ENCODE measurements around the gene CYB561A3. TPM values are rescaled to one million over a fixed set of nuclear protein-coding genes. Genes with fewer than 3 reads are reported as not detected.

Gene CYB561A3
- total RNA-seq, 1 donor from 2014 or later, result 34.9 TPM

DNA sequence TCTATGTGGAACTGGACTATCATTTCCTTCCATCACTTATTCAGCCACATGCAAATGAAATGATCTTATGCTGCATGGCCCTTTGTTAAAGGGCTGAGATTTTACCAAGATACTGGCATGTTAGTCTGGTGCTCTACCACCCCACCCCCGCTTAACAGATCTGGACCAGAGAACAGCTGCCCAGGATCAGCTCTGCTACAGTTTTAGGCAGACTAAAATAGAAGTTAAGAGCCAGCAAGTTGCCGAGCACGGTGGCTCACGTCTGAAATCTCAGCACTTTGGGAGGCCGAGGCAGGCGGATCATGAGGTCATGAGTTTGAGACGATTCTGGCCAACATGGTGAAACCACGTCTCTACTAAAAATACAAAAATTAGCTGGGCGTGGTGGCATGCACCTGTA, 33.3 kb downstream of the CYB561A3 start:
- no peak overlapping the region for H3K4me3 Mint-ChIP-seq
- H3K27ac Mint-ChIP-seq, result peak overlapping the region; percentile 39
- no peaks in the 10 kb centered on the region for H3K27me3 Mint-ChIP-seq
- no peak for DNase-seq (ENCODE audit: extremely low spot score, unreplicated experiment)
- no peaks in the 10 kb centered on the region for H3K9me3 Mint-ChIP-seq
- H3K4me1 Mint-ChIP-seq (ENCODE audit: unreplicated experiment), result peaks cover 26% of the 10 kb centered on the region
- TF ChIP-seq, protein P1, sequence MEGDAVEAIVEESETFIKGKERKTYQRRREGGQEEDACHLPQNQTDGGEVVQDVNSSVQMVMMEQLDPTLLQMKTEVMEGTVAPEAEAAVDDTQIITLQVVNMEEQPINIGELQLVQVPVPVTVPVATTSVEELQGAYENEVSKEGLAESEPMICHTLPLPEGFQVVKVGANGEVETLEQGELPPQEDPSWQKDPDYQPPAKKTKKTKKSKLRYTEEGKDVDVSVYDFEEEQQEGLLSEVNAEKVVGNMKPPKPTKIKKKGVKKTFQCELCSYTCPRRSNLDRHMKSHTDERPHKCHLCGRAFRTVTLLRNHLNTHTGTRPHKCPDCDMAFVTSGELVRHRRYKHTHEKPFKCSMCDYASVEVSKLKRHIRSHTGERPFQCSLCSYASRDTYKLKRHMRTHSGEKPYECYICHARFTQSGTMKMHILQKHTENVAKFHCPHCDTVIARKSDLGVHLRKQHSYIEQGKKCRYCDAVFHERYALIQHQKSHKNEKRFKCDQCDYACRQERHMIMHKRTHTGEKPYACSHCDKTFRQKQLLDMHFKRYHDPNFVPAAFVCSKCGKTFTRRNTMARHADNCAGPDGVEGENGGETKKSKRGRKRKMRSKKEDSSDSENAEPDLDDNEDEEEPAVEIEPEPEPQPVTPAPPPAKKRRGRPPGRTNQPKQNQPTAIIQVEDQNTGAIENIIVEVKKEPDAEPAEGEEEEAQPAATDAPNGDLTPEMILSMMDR (conservative IDR thresholded peaks at IDR 0.05), result no peak
- H3K36me3 Mint-ChIP-seq, result peaks cover 37% of the 10 kb centered on the region

DNA sequence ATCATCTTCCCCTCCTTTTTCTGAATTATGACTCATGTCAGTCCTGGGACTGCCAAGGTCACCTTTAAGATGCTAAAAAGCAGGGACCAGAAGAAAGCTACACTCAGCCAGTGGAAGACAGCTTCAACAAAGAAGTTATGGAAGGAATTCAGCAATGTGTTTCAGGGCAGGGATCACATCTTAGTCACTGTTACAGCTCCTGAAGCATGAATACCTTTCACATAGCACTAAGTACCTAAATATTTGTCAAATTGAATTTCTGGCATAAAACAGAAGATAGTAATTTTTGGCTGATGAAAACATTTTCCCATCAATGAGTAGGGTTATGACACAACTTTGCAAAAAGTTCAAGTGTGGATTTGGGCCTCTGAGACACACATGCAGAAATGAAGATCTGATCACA, 34.0 kb downstream of the CYB561A3 start:
- no peaks in the 10 kb centered on the region for H3K27me3 Mint-ChIP-seq
- H3K36me3 Mint-ChIP-seq, result peaks cover 39% of the 10 kb centered on the region
- peaks cover 25% of the 10 kb centered on the region for H3K4me1 Mint-ChIP-seq (ENCODE audit: unreplicated experiment)
- TF ChIP-seq, protein P1 (conservative IDR thresholded peaks at IDR 0.05), result no peak
- H3K27ac Mint-ChIP-seq, result peak overlapping the region; percentile 15
- DNase-seq (ENCODE audit: extremely low spot score, unreplicated experiment), result no peak
- no peaks in the 10 kb centered on the region for H3K9me3 Mint-ChIP-seq
- no peak overlapping the region for H3K4me3 Mint-ChIP-seq

- no peaks in the 10 kb centered on the region for H3K9me3 Mint-ChIP-seq
- TF ChIP-seq, protein P1 (conservative IDR thresholded peaks at IDR 0.05), result no peak
- peak overlapping the region; percentile 72 for H3K27ac Mint-ChIP-seq
- H3K27me3 Mint-ChIP-seq, result no peaks in the 10 kb centered on the region
- peak overlapping the region; percentile 21 for H3K4me3 Mint-ChIP-seq
- H3K36me3 Mint-ChIP-seq, result peaks cover 41% of the 10 kb centered on the region
- H3K4me1 Mint-ChIP-seq (ENCODE audit: unreplicated experiment), result peaks cover 9% of the 10 kb centered on the region
- no peak for DNase-seq (ENCODE audit: extremely low spot score, unreplicated experiment)
Measured at GRCh38 chr11:61325649-61326414, 35.9 kb downstream of the CYB561A3 start.

- Mint-ChIP-seq H3K4me1 (ENCODE audit: unreplicated experiment) (no peaks in the 10 kb centered on the region), H3K36me3 (peaks cover 19% of the 10 kb centered on the region), H3K27ac (no peak overlapping the region), H3K4me3 (no peak overlapping the region), H3K9me3 (no peaks in the 10 kb centered on the region), H3K27me3 (no peaks in the 10 kb centered on the region)
- no peak for DNase-seq (ENCODE audit: extremely low spot score, unreplicated experiment)
- TF ChIP-seq, protein P1 (conservative IDR thresholded peaks at IDR 0.05), result no peak
Measured at GRCh38 chr11:61315260-61315659, 46.4 kb downstream of the CYB561A3 start.

- TF ChIP-seq, protein P1 (conservative IDR thresholded peaks at IDR 0.05), result no peak
- H3K36me3 Mint-ChIP-seq, result peaks cover 9% of the 10 kb centered on the region
- H3K4me1 Mint-ChIP-seq (ENCODE audit: unreplicated experiment), result no peaks in the 10 kb centered on the region
- no peaks in the 10 kb centered on the region for H3K9me3 Mint-ChIP-seq
- no peak overlapping the region for H3K4me3 Mint-ChIP-seq
- H3K27ac Mint-ChIP-seq, result no peak overlapping the region
- no peaks in the 10 kb centered on the region for H3K27me3 Mint-ChIP-seq
- no peak for DNase-seq (ENCODE audit: extremely low spot score, unreplicated experiment)
Measured at GRCh38 chr11:61310749-61311148, 50.9 kb downstream of the CYB561A3 start.
